Right lobe of liver (tissue), 4 donors: ENCODE results near the gene ATP10A.

ENCODE experiments used
- CTCF ChIP-seq, 4 donors: fragments of 200-600 bp in 3 of 4; fragments of 450-650 bp in 1 of 4; IDR thresholded peaks; one replicate each; pipeline versions ENCODE4 v1.5.1 to v1.8.0; 2016 to 2022; ENCODE audit warnings: antibody characterized with exemption in 4 of 4, mild to moderate bottlenecking in 2 of 4
- POLR2A ChIP-seq: fragments of 450-650 bp; IDR thresholded peaks from one replicate; pipeline ENCODE4 v1.6.1; 2017; ENCODE audit warnings: antibody characterized with exemption, mild to moderate bottlenecking
- donor health status: DM: no; HTN: no; CAD: no.
- donor health status: DM: no; HTN: no; CAD: no.
- donor health status: DM: no; HTN: yes; CAD: no.

DNA sequence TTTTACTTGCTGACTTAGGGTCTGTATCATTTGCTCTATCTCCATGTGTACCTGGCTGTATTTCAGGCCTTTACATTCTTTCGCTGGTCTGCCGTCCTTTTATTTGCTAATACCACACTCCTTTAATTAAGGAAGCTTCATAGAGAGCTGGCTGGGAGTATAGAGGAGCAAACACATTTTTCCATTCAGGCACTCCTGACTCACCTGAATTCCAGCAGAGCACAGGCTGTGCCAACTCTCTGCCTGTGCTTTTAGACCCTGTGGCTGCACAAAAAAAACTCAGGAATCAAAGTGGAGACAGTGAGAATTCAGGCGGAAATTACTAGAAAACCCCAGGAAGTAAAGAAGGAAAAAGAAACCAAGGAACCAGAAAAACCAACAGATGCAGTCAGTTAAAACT, 29.0 kb upstream of the ATP10A start:
- TF ChIP-seq CTCF (IDR thresholded peaks at IDR 0.05): no peak
- no peak for TF ChIP-seq POLR2A
